Measurements from ENCODE around the gene ZNF223.

Gene ZNF223

GRCh38 chr19:44025217-44025936 lies 26.5 kb upstream of the ZNF223 start, which contains the start of gene ZNF222:
TSS of gene ZNF222 (plus strand) at chr19:44025379. CDS start at chr19:44025437, 58 bp downstream.
- Histone ChIP-seq H3K27me3 (ENCODE audit: insufficient read depth, low read length) (peaks cover 9% of the 10 kb centered on the region; the same call in 1 of the 2 replicates), H3K4me3 (ENCODE audit: low read length) (peak within 1 kb of the TSS; percentile 82), H3K4me1 (ENCODE audit: insufficient read depth, low read length) (no peaks in the 10 kb centered on the region), H3K9me3 (ENCODE audit: insufficient read depth, low read depth, low read length) (peaks cover 14% of the 10 kb centered on the region), H3K27ac (ENCODE audit: low read depth, low read length) (no peak within 1 kb of the TSS), H3K36me3 (ENCODE audit: insufficient read depth, low read length) (peaks cover 38% of the 10 kb centered on the region), H3K9ac (ENCODE audit: low read depth, low read length) (peak within 1 kb of the TSS; percentile 68)
- WGBS: 2% methylated on average over 37 of the region's 37 CpGs

GRCh38 chr19:44026622-44027021 lies 25.2 kb upstream of the ZNF223 start:
- no peak overlapping the region for H3K27ac ChIP-seq (ENCODE audit: low read depth, low read length)
- peaks cover 26% of the 10 kb centered on the region for H3K9me3 ChIP-seq (ENCODE audit: insufficient read depth, low read depth, low read length)
- H3K4me3 ChIP-seq (ENCODE audit: low read length): no peak overlapping the region
- H3K9ac ChIP-seq (ENCODE audit: low read depth, low read length): no peak overlapping the region
- peaks cover 50% of the 10 kb centered on the region for H3K36me3 ChIP-seq (ENCODE audit: insufficient read depth, low read length)
- H3K27me3 ChIP-seq (ENCODE audit: insufficient read depth, low read length): peaks cover 3% of the 10 kb centered on the region; the same call in 1 of the 2 replicates
- no peaks in the 10 kb centered on the region for H3K4me1 ChIP-seq (ENCODE audit: insufficient read depth, low read length)
- 97% methylated on average over 6 of the region's 6 CpGs for WGBS

- peaks cover 60% of the 10 kb centered on the region for H3K36me3 ChIP-seq (ENCODE audit: insufficient read depth, low read length)
- peaks cover 63% of the 10 kb centered on the region for H3K9me3 ChIP-seq (ENCODE audit: insufficient read depth, low read depth, low read length)
- H3K4me3 ChIP-seq (ENCODE audit: low read length): no peak overlapping the region
- H3K27ac ChIP-seq (ENCODE audit: low read depth, low read length): no peak overlapping the region
- H3K27me3 ChIP-seq (ENCODE audit: insufficient read depth, low read length): no peaks in the 10 kb centered on the region
- no peak overlapping the region for H3K9ac ChIP-seq (ENCODE audit: low read depth, low read length)
- 94% methylated on average over 1 of the region's 1 CpG for WGBS
- no peaks in the 10 kb centered on the region for H3K4me1 ChIP-seq (ENCODE audit: insufficient read depth, low read length)
Observed at GRCh38 chr19:44032001-44032610, 19.7 kb upstream of the ZNF223 start.

- H3K36me3 ChIP-seq (ENCODE audit: insufficient read depth, low read length): no peaks in the 10 kb centered on the region
- H3K4me3 ChIP-seq (ENCODE audit: low read length): no peak overlapping the region
- 86% methylated on average over 2 of the region's 2 CpGs for WGBS
- no peaks in the 10 kb centered on the region for H3K27me3 ChIP-seq (ENCODE audit: insufficient read depth, low read length)
- no peak overlapping the region for H3K27ac ChIP-seq (ENCODE audit: low read depth, low read length)
- H3K4me1 ChIP-seq (ENCODE audit: insufficient read depth, low read length): no peaks in the 10 kb centered on the region
- H3K9me3 ChIP-seq (ENCODE audit: insufficient read depth, low read depth, low read length): peaks cover 16% of the 10 kb centered on the region
- no peak overlapping the region for H3K9ac ChIP-seq (ENCODE audit: low read depth, low read length)
Observed at GRCh38 chr19:44042147-44042546, 9.7 kb upstream of the ZNF223 start.

- H3K9ac ChIP-seq (ENCODE audit: low read depth, low read length): no peak overlapping the region
- no peaks in the 10 kb centered on the region for H3K9me3 ChIP-seq (ENCODE audit: insufficient read depth, low read depth, low read length)
- no peak overlapping the region for H3K27ac ChIP-seq (ENCODE audit: low read depth, low read length)
- H3K4me3 ChIP-seq (ENCODE audit: low read length): peak overlapping the region; percentile 77
- no peaks in the 10 kb centered on the region for H3K4me1 ChIP-seq (ENCODE audit: insufficient read depth, low read length)
- H3K36me3 ChIP-seq (ENCODE audit: insufficient read depth, low read length): peaks cover 5% of the 10 kb centered on the region
- peaks cover 17% of the 10 kb centered on the region; the same call in 1 of the 2 replicates for H3K27me3 ChIP-seq (ENCODE audit: insufficient read depth, low read length)
- 87% methylated on average over 21 of the region's 21 CpGs for WGBS
Observed at GRCh38 chr19:44050740-44051649, 841 bp upstream of the ZNF223 start.

GRCh38 chr19:44055870-44056269 lies 4.0 kb downstream of the ZNF223 start:
- Histone ChIP-seq H3K36me3 (ENCODE audit: insufficient read depth, low read length) (peaks cover 43% of the 10 kb centered on the region), H3K9me3 (ENCODE audit: insufficient read depth, low read depth, low read length) (no peaks in the 10 kb centered on the region), H3K9ac (ENCODE audit: low read depth, low read length) (no peak overlapping the region), H3K27ac (ENCODE audit: low read depth, low read length) (no peak overlapping the region), H3K4me3 (ENCODE audit: low read length) (no peak overlapping the region), H3K4me1 (ENCODE audit: insufficient read depth, low read length) (no peaks in the 10 kb centered on the region), H3K27me3 (ENCODE audit: insufficient read depth, low read length) (no peaks in the 10 kb centered on the region)
- WGBS: 95% methylated on average over 5 of the region's 5 CpGs

- WGBS: 93% methylated on average over 2 of the region's 2 CpGs
- Histone ChIP-seq H3K4me3 (ENCODE audit: low read length) (no peak overlapping the region), H3K9me3 (ENCODE audit: insufficient read depth, low read depth, low read length) (no peaks in the 10 kb centered on the region), H3K27me3 (ENCODE audit: insufficient read depth, low read length) (no peaks in the 10 kb centered on the region), H3K27ac (ENCODE audit: low read depth, low read length) (no peak overlapping the region), H3K4me1 (ENCODE audit: insufficient read depth, low read length) (no peaks in the 10 kb centered on the region), H3K9ac (ENCODE audit: low read depth, low read length) (no peak overlapping the region), H3K36me3 (ENCODE audit: insufficient read depth, low read length) (peaks cover 76% of the 10 kb centered on the region)
Observed at GRCh38 chr19:44059229-44059628, 7.4 kb downstream of the ZNF223 start.

- no peaks in the 10 kb centered on the region for H3K27me3 ChIP-seq (ENCODE audit: insufficient read depth, low read length)
- H3K9ac ChIP-seq (ENCODE audit: low read depth, low read length): no peak overlapping the region
- no peak overlapping the region for H3K4me3 ChIP-seq (ENCODE audit: low read length)
- no peak overlapping the region for H3K27ac ChIP-seq (ENCODE audit: low read depth, low read length)
- peaks cover 87% of the 10 kb centered on the region for H3K36me3 ChIP-seq (ENCODE audit: insufficient read depth, low read length)
- 100% methylated on average over 1 of the region's 1 CpG for WGBS
- peaks cover 14% of the 10 kb centered on the region for H3K9me3 ChIP-seq (ENCODE audit: insufficient read depth, low read depth, low read length)
- H3K4me1 ChIP-seq (ENCODE audit: insufficient read depth, low read length): no peaks in the 10 kb centered on the region
Observed at GRCh38 chr19:44061038-44061437, 9.2 kb downstream of the ZNF223 start.

- H3K9me3 ChIP-seq (ENCODE audit: insufficient read depth, low read depth, low read length): peaks cover 32% of the 10 kb centered on the region
- no peak overlapping the region for H3K4me3 ChIP-seq (ENCODE audit: low read length)
- H3K27me3 ChIP-seq (ENCODE audit: insufficient read depth, low read length): no peaks in the 10 kb centered on the region
- WGBS: 87% methylated on average over 2 of the region's 3 CpGs
- no peak overlapping the region for H3K27ac ChIP-seq (ENCODE audit: low read depth, low read length)
- peaks cover 67% of the 10 kb centered on the region for H3K36me3 ChIP-seq (ENCODE audit: insufficient read depth, low read length)
- H3K4me1 ChIP-seq (ENCODE audit: insufficient read depth, low read length): no peaks in the 10 kb centered on the region
- H3K9ac ChIP-seq (ENCODE audit: low read depth, low read length): no peak overlapping the region
Observed at GRCh38 chr19:44066305-44066704, 14.5 kb downstream of the ZNF223 start.

- peaks cover 32% of the 10 kb centered on the region for H3K9me3 ChIP-seq (ENCODE audit: insufficient read depth, low read depth, low read length)
- H3K4me3 ChIP-seq (ENCODE audit: low read length): no peak overlapping the region
- no peaks in the 10 kb centered on the region for H3K4me1 ChIP-seq (ENCODE audit: insufficient read depth, low read length)
- 100% methylated on average over 1 of the region's 1 CpG for WGBS
- no peak overlapping the region for H3K27ac ChIP-seq (ENCODE audit: low read depth, low read length)
- peaks cover 14% of the 10 kb centered on the region for H3K27me3 ChIP-seq (ENCODE audit: insufficient read depth, low read length)
- H3K36me3 ChIP-seq (ENCODE audit: insufficient read depth, low read length): peaks cover 36% of the 10 kb centered on the region
- H3K9ac ChIP-seq (ENCODE audit: low read depth, low read length): no peak overlapping the region
Observed at GRCh38 chr19:44069415-44069814, 17.6 kb downstream of the ZNF223 start.

Data from HUES64 (cell line).